ENCODE data around the gene CCDC68.

The CCDC68 gene

DNA sequence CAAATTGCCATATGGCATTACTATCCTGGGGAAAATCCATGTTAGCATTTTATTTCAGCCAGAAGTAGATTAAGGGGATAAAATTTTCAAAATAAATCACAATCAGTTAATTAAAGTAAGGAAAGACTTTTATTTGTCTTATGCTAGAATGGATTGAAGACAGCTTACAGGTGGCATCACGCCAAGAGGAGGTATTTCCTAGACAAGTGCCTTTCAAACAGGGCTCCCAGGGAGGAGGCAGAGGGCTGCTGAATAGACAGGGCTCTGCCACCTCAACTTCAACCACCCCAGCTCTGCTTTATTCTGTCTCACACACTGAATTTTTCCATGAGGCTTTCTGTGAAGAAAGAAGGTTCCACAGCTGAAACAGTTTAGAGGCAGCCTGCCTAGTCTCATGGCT lies 12.2 kb downstream of the CCDC68 start:
- peaks cover 15% of the 10 kb centered on the region for H3K4me1 Mint-ChIP-seq
- ATAC-seq = no peak
- H3K27ac Mint-ChIP-seq = no peak overlapping the region
- H3K36me3 Mint-ChIP-seq = no peaks in the 10 kb centered on the region
- no peak overlapping the region for H3K4me3 Mint-ChIP-seq
- no peaks in the 10 kb centered on the region for H3K27me3 Mint-ChIP-seq
- H3K9me3 Mint-ChIP-seq = no peaks in the 10 kb centered on the region

DNA sequence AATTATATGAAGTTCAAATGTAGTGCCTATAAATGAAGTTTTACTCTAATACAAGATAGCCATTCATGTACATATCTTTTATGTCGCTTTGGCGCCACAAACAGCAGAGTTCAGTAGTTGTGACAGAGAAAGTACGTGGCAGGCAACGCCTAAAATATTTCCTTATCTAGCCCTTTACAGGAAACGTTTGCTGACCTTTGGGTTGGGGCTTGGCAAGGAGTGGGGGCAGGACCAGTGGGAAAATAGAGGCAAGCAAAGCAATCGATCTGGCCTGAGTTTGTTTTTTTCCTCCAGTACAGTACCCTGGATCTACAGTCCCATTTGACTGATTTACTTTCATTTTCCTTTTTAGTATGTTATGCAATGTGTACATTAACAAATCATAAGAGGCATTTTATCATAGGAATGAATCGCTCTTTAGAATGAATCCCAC lies 13.1 kb downstream of the CCDC68 start:
- Mint-ChIP-seq H3K27ac (peak overlapping the region; percentile 85), H3K27me3 (no peaks in the 10 kb centered on the region), H3K4me3 (peak overlapping the region; percentile 85), H3K9me3 (no peaks in the 10 kb centered on the region), H3K36me3 (no peaks in the 10 kb centered on the region), H3K4me1 (peaks cover 15% of the 10 kb centered on the region)
- ATAC-seq = no peak

DNA sequence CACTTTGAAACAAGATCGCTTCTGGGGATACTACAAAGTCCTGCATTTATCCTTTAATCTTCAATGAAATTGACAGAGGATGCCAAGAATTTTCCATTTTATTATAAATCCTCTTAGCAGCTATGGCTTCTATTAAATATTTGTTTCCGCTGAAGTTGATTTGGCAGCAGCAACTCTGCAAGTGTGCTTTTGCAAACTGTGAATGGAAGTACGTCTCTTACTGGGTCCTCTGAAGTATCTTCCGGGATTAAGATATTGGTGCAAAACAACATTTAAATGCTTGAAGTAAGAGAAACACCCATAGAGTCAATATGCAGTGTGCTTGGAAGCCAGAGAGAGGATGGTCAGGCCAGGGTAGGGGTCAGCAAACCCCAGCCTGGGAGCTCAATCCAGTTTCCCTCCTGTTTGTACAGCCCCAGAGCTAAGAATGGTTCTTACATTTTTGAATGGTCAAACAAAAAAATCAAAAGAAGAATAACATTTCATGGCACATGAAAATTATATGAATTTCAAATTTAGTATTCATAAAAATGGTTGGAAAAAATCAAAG lies 13.6 kb downstream of the CCDC68 start:
- Mint-ChIP-seq H3K27ac (peak overlapping the region; percentile 85), H3K27me3 (no peaks in the 10 kb centered on the region), H3K36me3 (no peaks in the 10 kb centered on the region), H3K4me3 (peak overlapping the region; percentile 85), H3K9me3 (no peaks in the 10 kb centered on the region), H3K4me1 (peaks cover 15% of the 10 kb centered on the region)
- no peak for ATAC-seq

DNA sequence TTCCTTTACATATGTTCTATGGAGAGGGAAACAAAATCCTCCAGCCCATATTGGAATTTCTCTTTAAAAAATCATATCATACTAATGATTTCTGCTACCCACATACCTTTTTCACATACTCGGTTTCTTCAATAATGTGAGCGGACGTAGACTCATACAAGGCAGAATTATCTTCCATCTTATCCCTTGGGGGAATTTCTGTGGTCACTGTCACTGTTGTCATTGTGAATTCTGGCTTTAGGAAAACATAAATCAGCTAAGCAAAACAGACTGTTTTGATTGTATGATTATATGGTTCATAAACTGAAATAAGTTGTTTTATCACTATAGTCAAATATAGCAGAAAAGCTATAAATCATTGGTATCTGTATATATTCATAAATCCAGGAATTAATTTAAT lies 16.7 kb downstream of the CCDC68 start:
- ATAC-seq = no peak
- Mint-ChIP-seq H3K4me3 (no peak overlapping the region), H3K36me3 (no peaks in the 10 kb centered on the region), H3K4me1 (peaks cover 15% of the 10 kb centered on the region), H3K9me3 (no peaks in the 10 kb centered on the region), H3K27ac (no peak overlapping the region), H3K27me3 (no peaks in the 10 kb centered on the region)

DNA sequence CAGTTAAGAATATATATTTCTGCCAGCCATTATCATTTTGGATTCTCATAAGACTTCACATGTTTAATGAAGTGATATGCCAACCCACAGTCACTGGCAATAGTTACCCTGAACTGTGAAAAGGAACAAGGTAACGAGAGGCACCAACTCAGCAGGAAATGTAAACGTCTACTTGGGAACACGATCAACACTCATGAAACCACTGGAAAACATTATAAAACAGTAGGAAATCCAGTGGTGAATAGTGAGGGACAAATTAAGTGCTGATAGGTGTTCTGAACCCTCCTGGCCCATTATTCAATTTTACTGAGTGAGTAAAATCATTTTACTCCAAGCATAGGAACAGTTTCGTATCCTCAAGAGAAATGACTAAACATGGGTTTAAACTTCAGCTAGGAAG lies 17.1 kb downstream of the CCDC68 start:
- Mint-ChIP-seq H3K9me3 (no peaks in the 10 kb centered on the region), H3K27ac (no peak overlapping the region), H3K4me1 (peaks cover 15% of the 10 kb centered on the region), H3K36me3 (no peaks in the 10 kb centered on the region), H3K27me3 (no peaks in the 10 kb centered on the region), H3K4me3 (no peak overlapping the region)
- ATAC-seq = no peak

DNA sequence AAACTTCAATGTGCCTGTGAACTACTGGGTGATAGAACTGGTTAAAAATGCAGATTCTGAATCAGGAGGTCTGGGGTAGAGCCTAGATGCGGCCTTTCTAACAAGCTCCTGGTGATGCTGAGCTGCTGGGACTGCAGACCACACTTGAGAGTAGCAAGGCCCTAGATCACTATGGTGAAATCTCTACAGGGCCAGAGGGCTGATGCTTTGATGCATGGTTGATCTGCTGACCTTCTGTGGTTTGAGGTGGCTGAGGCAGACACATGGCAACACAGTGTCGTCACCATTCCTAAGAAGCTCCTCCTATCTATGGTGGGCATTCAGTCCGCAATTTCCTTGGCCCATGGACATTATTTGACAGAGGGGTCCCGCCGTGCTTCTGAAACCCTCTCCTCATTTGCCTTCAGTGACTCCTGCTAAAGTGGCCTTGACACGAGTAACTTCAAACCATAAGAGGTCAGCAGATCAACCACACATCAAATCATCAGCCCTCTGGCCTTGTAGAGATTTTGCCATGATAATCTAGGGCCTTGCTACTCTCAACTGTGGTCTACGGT lies 19.8 kb downstream of the CCDC68 start:
- no peaks in the 10 kb centered on the region for H3K36me3 Mint-ChIP-seq
- H3K4me3 Mint-ChIP-seq = no peak overlapping the region
- no peak overlapping the region for H3K27ac Mint-ChIP-seq
- peak; percentile 50 for ATAC-seq
- H3K27me3 Mint-ChIP-seq = no peaks in the 10 kb centered on the region
- no peaks in the 10 kb centered on the region for H3K9me3 Mint-ChIP-seq
- no peaks in the 10 kb centered on the region for H3K4me1 Mint-ChIP-seq

DNA sequence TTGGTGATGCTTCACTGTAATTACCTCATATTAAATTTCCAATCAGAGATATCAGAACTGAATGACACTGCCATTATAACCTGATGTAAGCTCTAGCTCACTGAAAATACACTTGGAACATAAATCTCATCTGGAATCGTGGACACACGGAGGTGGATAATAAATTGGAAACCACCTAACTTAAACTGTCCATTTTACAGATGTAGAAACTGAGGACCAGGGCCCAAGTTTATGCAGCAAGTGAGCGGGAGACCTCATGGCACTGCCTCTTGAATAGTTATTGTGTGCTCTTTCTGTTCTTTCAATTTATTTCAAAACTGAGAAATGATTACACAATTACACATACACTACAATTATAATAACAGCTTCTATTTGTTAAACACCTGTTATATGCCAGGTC lies 20.8 kb downstream of the CCDC68 start:
- Mint-ChIP-seq H3K36me3 (no peaks in the 10 kb centered on the region), H3K4me1 (no peaks in the 10 kb centered on the region), H3K27ac (no peak overlapping the region), H3K4me3 (no peak overlapping the region), H3K27me3 (no peaks in the 10 kb centered on the region), H3K9me3 (no peaks in the 10 kb centered on the region)
- ATAC-seq = no peak

DNA sequence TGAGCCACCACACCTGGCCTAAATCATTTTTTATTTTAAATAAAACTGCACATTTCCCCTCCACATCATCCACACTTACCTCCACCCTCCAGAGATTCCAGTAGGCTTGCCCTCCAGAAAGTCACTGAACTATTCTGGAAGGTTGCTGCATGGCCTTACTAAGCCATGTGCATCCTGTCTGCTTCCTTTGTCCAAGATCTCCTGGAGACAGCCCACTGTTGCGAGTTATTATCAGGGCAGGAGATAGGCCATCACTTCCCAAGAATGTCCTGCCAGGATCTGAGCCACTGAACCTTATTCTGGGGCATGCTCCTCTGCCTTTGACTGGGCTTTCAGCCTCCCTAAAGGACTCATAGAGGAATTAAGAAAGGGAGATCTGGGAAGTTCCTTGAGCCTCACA lies 26.8 kb downstream of the CCDC68 start:
- no peak overlapping the region for H3K4me3 Mint-ChIP-seq
- no peaks in the 10 kb centered on the region for H3K27me3 Mint-ChIP-seq
- H3K4me1 Mint-ChIP-seq = no peaks in the 10 kb centered on the region
- H3K27ac Mint-ChIP-seq = no peak overlapping the region
- no peaks in the 10 kb centered on the region for H3K9me3 Mint-ChIP-seq
- ATAC-seq = no peak
- H3K36me3 Mint-ChIP-seq = no peaks in the 10 kb centered on the region

DNA sequence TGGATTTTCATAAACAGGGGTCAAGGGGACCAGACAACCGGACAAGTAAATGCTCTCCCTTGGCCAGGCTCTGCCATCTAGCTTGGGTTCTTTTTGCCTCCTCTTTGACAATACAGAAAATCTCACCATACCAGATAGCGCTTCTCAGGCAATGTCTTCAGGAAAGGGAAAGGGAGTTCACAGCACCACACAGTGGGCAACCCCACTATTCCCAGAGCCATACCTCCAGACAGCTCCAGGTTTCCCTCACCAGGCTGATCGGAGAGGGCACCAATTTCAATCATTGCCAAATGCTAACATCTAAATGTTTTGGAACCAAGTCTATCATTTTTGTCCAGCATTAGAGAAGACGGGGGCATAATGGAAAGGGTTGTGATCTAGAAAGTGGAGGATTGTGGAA lies 28.1 kb downstream of the CCDC68 start:
- no peaks in the 10 kb centered on the region for H3K4me1 Mint-ChIP-seq
- no peak for ATAC-seq
- no peaks in the 10 kb centered on the region for H3K36me3 Mint-ChIP-seq
- no peaks in the 10 kb centered on the region for H3K27me3 Mint-ChIP-seq
- no peak overlapping the region for H3K27ac Mint-ChIP-seq
- no peak overlapping the region for H3K4me3 Mint-ChIP-seq
- H3K9me3 Mint-ChIP-seq = no peaks in the 10 kb centered on the region

DNA sequence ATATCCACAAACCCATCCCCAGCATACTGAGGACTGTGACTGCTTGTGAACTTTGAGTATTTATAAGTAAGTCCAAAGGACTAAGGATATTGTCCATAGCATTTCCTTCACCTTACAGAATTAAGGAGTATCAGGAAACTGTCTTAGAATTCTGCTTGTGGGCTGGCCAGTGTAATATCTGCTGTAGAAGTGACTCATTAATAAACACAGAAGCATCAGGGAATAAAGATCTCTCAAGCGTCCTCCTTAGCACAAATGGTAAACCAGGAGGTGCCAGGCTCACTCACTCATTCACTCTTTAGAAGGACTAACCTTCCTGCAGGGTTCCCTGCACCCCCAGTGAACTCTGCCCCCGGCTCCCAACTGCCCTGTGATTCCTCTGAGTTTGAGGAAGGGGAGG lies 31.0 kb downstream of the CCDC68 start:
- no peak overlapping the region for H3K4me3 Mint-ChIP-seq
- H3K4me1 Mint-ChIP-seq = no peaks in the 10 kb centered on the region
- no peak for ATAC-seq
- H3K9me3 Mint-ChIP-seq = no peaks in the 10 kb centered on the region
- H3K27me3 Mint-ChIP-seq = no peaks in the 10 kb centered on the region
- no peak overlapping the region for H3K27ac Mint-ChIP-seq
- no peaks in the 10 kb centered on the region for H3K36me3 Mint-ChIP-seq

DNA sequence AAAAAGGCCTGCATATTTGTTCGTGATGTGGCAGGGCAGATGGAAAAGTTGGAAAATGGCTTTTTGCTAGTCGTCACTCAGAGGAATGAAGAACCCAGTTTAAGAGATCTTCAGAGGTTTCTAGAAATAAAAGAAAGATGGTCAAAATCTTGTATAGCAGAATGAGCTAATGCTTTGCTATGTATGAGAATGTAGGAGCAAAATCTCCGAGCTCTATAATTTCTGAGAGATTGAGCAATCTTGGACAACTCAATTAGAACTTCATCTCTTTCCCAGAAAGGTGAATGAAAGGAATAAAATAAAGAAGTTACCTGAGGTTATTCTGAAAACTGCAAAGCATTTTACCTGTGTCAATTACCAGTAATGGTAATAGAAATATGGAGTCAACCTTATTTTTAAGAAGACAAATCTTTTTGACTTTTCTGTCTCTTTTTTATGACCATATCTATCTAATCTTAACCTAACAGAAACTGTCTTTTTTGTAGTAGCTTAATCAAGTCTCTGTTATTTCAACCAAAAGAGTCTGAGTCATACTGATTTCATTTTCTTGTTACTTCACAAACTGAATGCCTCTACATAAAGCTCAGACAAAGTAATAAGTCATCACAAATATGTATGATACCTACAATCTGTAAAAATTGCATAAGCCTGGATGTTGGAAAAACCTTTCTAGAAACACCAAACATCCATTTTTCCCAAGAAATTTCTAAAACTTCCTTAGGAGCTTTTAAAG lies 32.5 kb downstream of the CCDC68 start:
- Mint-ChIP-seq H3K4me1 (no peaks in the 10 kb centered on the region), H3K36me3 (no peaks in the 10 kb centered on the region), H3K27me3 (no peaks in the 10 kb centered on the region), H3K4me3 (no peak overlapping the region), H3K9me3 (no peaks in the 10 kb centered on the region), H3K27ac (no peak overlapping the region)
- no peak for ATAC-seq

DNA sequence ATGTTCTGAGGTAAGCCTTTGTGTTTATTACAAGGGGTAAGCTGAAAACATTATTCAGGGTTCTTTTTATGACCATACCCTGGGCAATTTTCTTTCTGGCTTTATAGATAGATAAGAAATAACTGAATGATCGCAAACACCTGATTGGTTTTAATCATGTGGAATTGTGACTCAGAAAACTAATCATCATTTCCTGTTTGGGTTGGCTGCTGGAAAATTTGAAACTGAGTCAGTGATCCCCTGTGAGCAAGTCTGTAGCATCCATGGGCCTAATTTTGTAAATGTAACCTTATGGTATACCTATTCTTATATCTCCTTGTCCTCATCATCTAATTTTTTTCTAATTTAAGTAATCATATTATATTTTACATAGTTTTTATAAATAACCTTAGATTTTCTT lies 34.3 kb downstream of the CCDC68 start:
- ATAC-seq = no peak
- Mint-ChIP-seq H3K36me3 (no peaks in the 10 kb centered on the region), H3K4me1 (no peaks in the 10 kb centered on the region), H3K27ac (no peak overlapping the region), H3K27me3 (no peaks in the 10 kb centered on the region), H3K9me3 (peaks cover 2% of the 10 kb centered on the region), H3K4me3 (no peak overlapping the region)

DNA sequence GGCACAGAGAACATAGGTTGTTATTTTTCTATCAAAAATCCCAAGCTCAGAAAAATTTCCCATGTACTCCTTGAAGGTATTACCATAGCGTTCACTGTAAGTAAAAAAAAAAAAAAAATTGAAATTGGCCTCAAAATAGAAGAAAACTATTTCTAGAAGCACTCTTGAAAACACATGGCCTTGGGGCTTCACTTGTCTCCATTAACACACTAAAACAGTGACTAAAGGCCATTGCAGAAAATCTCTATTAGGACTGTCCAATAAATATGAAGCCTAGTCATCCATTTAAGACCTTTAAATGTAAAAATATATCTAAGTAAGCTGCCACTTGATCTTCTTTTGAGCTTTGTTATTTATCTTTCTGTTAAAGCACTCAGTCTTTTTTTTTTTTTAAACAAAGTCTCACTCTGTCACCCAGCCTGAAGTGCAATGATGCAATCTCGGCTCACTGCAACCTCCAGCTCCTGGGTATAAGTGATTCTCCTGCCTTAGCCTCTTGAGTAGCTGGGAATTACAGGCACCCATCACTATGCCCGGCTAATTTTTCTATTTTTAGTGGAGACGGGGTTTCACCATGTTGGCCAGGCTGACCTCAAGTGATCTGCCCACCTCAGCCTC lies 35.8 kb downstream of the CCDC68 start:
- Mint-ChIP-seq H3K9me3 (peaks cover 2% of the 10 kb centered on the region), H3K36me3 (no peaks in the 10 kb centered on the region), H3K4me1 (no peaks in the 10 kb centered on the region), H3K27ac (no peak overlapping the region), H3K4me3 (no peak overlapping the region), H3K27me3 (no peaks in the 10 kb centered on the region)
- ATAC-seq = no peak

DNA sequence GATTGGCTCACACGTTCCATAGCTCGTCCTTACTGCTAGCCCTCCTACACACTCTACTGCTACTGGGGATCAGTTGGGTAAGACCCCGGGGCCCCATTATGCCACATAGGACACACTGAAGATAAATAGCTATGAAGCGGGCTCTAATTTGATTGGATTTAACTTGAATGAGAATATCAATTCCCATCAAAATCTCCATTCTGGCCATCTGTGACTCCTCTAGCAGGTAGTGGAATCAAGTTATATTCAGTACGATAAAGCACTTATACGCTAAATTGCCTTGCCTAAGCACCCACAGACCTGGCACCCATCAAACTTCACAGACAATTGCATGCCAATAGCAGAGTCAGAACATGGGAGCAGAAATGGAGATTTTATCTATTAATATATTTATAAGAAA lies 39.8 kb downstream of the CCDC68 start:
- peaks cover 2% of the 10 kb centered on the region for H3K9me3 Mint-ChIP-seq
- H3K36me3 Mint-ChIP-seq = no peaks in the 10 kb centered on the region
- H3K27ac Mint-ChIP-seq = no peak overlapping the region
- no peaks in the 10 kb centered on the region for H3K27me3 Mint-ChIP-seq
- H3K4me3 Mint-ChIP-seq = no peak overlapping the region
- ATAC-seq = no peak
- H3K4me1 Mint-ChIP-seq = no peaks in the 10 kb centered on the region

DNA sequence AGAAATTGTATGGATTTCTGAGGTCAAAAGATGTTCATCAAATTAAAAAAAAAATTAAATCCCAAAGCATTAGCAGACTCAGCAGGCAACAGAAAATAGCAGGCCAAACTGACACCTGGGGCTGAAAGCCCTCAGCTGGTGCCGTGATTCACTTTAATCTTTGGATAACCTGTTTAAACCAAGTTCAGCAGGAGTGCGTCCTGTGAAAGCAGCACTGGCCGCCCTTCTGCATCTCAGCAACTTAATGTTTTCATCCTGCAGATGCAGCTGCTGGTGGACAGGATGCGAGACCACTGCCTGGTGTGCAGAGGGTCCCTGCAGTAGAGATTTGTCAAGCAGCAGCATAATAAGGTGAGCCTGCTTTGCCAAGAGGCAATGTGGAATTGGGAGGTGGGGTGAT lies 41.2 kb downstream of the CCDC68 start:
- no peak overlapping the region for H3K4me3 Mint-ChIP-seq
- H3K9me3 Mint-ChIP-seq = peaks cover 2% of the 10 kb centered on the region
- no peaks in the 10 kb centered on the region for H3K4me1 Mint-ChIP-seq
- no peak for ATAC-seq
- no peak overlapping the region for H3K27ac Mint-ChIP-seq
- no peaks in the 10 kb centered on the region for H3K36me3 Mint-ChIP-seq
- H3K27me3 Mint-ChIP-seq = no peaks in the 10 kb centered on the region

DNA sequence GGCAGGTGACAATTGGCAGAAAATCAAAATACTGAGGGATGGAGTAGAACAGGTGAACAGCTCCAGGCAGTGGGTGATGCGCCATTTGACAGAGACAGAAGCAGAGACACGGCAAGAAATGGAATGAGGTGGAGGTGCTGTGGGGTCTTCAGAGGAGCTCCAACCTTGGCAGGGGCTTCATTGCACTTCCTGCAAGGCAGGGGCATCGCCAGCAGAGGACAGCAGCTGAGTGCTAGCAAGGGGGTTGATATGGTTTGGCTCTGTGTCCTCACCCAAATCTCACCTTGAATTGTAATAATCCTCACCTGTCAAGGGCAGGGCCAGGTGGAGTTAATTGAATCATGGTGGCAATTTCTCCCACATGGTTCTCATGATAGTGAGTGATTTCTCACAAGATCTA lies 42.8 kb downstream of the CCDC68 start:
- no peaks in the 10 kb centered on the region for H3K36me3 Mint-ChIP-seq
- H3K27me3 Mint-ChIP-seq = no peaks in the 10 kb centered on the region
- no peaks in the 10 kb centered on the region for H3K4me1 Mint-ChIP-seq
- peaks cover 6% of the 10 kb centered on the region for H3K9me3 Mint-ChIP-seq
- H3K27ac Mint-ChIP-seq = no peak overlapping the region
- ATAC-seq = no peak
- no peak overlapping the region for H3K4me3 Mint-ChIP-seq

Measured in stimulated activated memory B cell treated with anti-CD40 and anti-IgM and Interleukin-4, amounts not matched to agents 10 μg/mL and 1 μg/mL and 100 μg/mL, for 72 hours (primary cell).